Panc1 (cell line): ENCODE data around the gene PACC1.

ENCODE experiments used
- CTCF ChIP-seq: fragments of 450-650 bp; IDR thresholded peaks from 2 replicates; pipeline ENCODE4 v1.5.1; 2017; ENCODE audit warnings: mild to moderate bottlenecking
- POLR2AphosphoS5 ChIP-seq: IDR thresholded peaks from 2 replicates; pipeline ENCODE4 v1.6.1; 2012; ENCODE audit warnings: mild to moderate bottlenecking, low read depth, low read length, moderate library complexity
- REST ChIP-seq, 2 experiments: IDR thresholded peaks; 2 replicates each; pipeline ENCODE4 v1.6.1; 2011 to 2012; ENCODE audit warnings: low read depth in 2 of 2, control low read depth in 1 of 2, low read length in 1 of 2, mild to moderate bottlenecking in 1 of 2, moderate library complexity in 1 of 2; ENCODE audit not compliant: insufficient read depth in 1 of 2
- SIN3A ChIP-seq: IDR thresholded peaks from 2 replicates; pipeline ENCODE4 v1.6.1; 2012; ENCODE audit warnings: low read depth, mild to moderate bottlenecking, low read length, moderate library complexity, borderline replicate concordance; ENCODE audit not compliant: insufficient read depth
- TCF7L2 ChIP-seq: IDR thresholded peaks from 2 replicates; pipeline ENCODE4 v1.6.1; 2011; ENCODE audit warnings: mild to moderate bottlenecking, low read depth, low read length, inconsistent platforms

- TF ChIP-seq CTCF (no peak), REST (IDR thresholded peaks at IDR 0.05; ENCODE audit: insufficient read depth in 1 of 2, low read depth in 2 of 2, low read length in 1 of 2) (no peak), TCF7L2 (no peak), POLR2AphosphoS5 (no peak), SIN3A (no peak)
Observed at GRCh38 chr1:212447478-212447877, 32.8 kb upstream of the PACC1 start.
